Superior temporal gyrus (tissue), 1 donor: ENCODE measurements around the gene CD300A.

Source experiments
- DNase-seq: peaks from one replicate; pipeline ENCODE4 v3.0.0-alpha.2; 2016; ENCODE audit errors: extremely low spot score

The CD300A gene

GRCh38 chr17:74454197-74455024 lies 12.0 kb upstream of the CD300A start:
- peak; percentile 77 for DNase-seq

GRCh38 chr17:74455025-74455545 lies 11.3 kb upstream of the CD300A start:
- no peak for DNase-seq

GRCh38 chr17:74455821-74456220 lies 10.6 kb upstream of the CD300A start:
- peak; percentile 26 for DNase-seq

GRCh38 chr17:74457146-74457819 lies 9.2 kb upstream of the CD300A start:
- peak; percentile 94 for DNase-seq

- no peak for DNase-seq
Observed at GRCh38 chr17:74457820-74458166, 8.6 kb upstream of the CD300A start.

- DNase-seq, result no peak
Observed at GRCh38 chr17:74458835-74459234, 7.6 kb upstream of the CD300A start.

GRCh38 chr17:74459622-74460021 lies 6.8 kb upstream of the CD300A start:
- DNase-seq, result no peak

- DNase-seq, result no peak
Observed at GRCh38 chr17:74460241-74460640, 6.2 kb upstream of the CD300A start.

GRCh38 chr17:74460996-74461395 lies 5.4 kb upstream of the CD300A start:
- no peak for DNase-seq

GRCh38 chr17:74461611-74462010 lies 4.8 kb upstream of the CD300A start:
- no peak for DNase-seq

- DNase-seq, result no peak
Observed at GRCh38 chr17:74464730-74465377, 1.6 kb upstream of the CD300A start.

GRCh38 chr17:74465378-74466110 lies 890 bp upstream of the CD300A start:
- no peak for DNase-seq

GRCh38 chr17:74466828-74467184 lies 372 bp downstream of the CD300A start:
- DNase-seq, result no peak

GRCh38 chr17:74467221-74467951 lies 952 bp downstream of the CD300A start:
- no peak for DNase-seq

- no peak for DNase-seq
Observed at GRCh38 chr17:74471341-74471740, 4.9 kb downstream of the CD300A start.

GRCh38 chr17:74472890-74473289 lies 6.5 kb downstream of the CD300A start:
- no peak for DNase-seq

GRCh38 chr17:74473294-74473693 lies 6.9 kb downstream of the CD300A start:
- DNase-seq, result no peak

GRCh38 chr17:74474043-74474792 lies 7.8 kb downstream of the CD300A start:
- no peak for DNase-seq

GRCh38 chr17:74475189-74475588 lies 8.8 kb downstream of the CD300A start:
- no peak for DNase-seq

- no peak for DNase-seq
Observed at GRCh38 chr17:74477411-74477810, 11.0 kb downstream of the CD300A start.
